Upper lobe of left lung (tissue), 4 donors: ENCODE measurements around the gene NXPH1.

Source experiments
- EP300 ChIP-seq, 4 donors: sonication (generic); formaldehyde crosslinking; IDR thresholded peaks; one replicate each; pipeline ENCODE4 v1.5.1; 2017; ENCODE audit warnings: antibody characterized with exemption in 4 of 4, control low read depth in 2 of 4
- POLR2A ChIP-seq, 4 donors: fragments of 450-650 bp; IDR thresholded peaks; one replicate each; pipeline ENCODE4 v1.5.1; 2016 to 2017; ENCODE audit warnings: antibody characterized with exemption in 4 of 4, mild to moderate bottlenecking in 2 of 4
- POLR2AphosphoS5 ChIP-seq, 2 donors: sonication (generic); formaldehyde crosslinking; IDR thresholded peaks; one replicate each; pipeline ENCODE4 v1.5.1; 2017; ENCODE audit warnings: antibody characterized with exemption in 2 of 2
- TF ChIP-seq, protein P1 (sequence below), 6 experiments: fragments of 450-650 bp in 4 of 6; fragments of 200-600 bp in 2 of 6; sonication (generic) in 2 of 6; IDR thresholded peaks; one replicate each; pipeline ENCODE4 v1.5.1; 2016 to 2019; ENCODE audit warnings: antibody characterized with exemption in 6 of 6

DNA sequence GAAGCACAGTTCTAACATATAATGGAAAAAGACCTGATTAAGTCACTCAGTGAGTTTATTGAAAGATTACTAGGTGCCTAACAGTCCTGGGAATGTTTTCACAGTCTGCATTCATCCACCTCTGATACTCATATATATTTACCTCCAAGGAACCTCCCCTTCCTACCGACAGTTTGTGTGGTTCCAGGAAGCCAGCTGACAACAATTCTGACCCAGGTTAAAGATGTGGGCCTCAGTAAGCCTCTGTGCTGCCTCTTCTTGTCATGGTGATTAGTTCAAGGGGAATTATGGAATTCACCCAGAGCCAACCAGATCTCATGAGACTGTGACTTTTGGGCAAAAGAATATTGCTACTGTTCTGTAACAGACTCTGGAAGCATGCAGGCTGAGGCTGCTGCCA, 186.8 kb downstream of the NXPH1 start:
- TF ChIP-seq, protein P1, sequence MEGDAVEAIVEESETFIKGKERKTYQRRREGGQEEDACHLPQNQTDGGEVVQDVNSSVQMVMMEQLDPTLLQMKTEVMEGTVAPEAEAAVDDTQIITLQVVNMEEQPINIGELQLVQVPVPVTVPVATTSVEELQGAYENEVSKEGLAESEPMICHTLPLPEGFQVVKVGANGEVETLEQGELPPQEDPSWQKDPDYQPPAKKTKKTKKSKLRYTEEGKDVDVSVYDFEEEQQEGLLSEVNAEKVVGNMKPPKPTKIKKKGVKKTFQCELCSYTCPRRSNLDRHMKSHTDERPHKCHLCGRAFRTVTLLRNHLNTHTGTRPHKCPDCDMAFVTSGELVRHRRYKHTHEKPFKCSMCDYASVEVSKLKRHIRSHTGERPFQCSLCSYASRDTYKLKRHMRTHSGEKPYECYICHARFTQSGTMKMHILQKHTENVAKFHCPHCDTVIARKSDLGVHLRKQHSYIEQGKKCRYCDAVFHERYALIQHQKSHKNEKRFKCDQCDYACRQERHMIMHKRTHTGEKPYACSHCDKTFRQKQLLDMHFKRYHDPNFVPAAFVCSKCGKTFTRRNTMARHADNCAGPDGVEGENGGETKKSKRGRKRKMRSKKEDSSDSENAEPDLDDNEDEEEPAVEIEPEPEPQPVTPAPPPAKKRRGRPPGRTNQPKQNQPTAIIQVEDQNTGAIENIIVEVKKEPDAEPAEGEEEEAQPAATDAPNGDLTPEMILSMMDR (IDR thresholded peaks at IDR 0.05): no peak
- no peak for TF ChIP-seq POLR2A (IDR thresholded peaks at IDR 0.05)
- TF ChIP-seq POLR2AphosphoS5 (IDR thresholded peaks at IDR 0.05): no peak
- TF ChIP-seq EP300 (IDR thresholded peaks at IDR 0.05): no peak
